Right atrium auricular region (tissue), 2 donors: ENCODE measurements around the gene PHYHD1. TPM values are rescaled to one million over a fixed set of nuclear protein-coding genes. Genes with fewer than 3 reads are reported as not detected.

ENCODE experiments used
- DNase-seq: peaks from one replicate; pipeline ENCODE4 v3.0.0-alpha.2; 2019; ENCODE audit warnings: low spot score
- H3K27ac ChIP-seq, 2 donors: fragments of 200-600 bp; sonication (generic); 1 replicate in 1 of 2; 2 replicates in 1 of 2; pipeline ENCODE4 v1.5.1; 2016 to 2019
- H3K27me3 ChIP-seq, 2 donors: fragments of 200-600 bp; sonication (generic); one replicate each; pipeline versions ENCODE4 v1.5.1 to v1.6.0; 2017 to 2019
- H3K36me3 ChIP-seq: fragments of 200-600 bp; sonication (generic); one replicate; pipeline ENCODE4 v1.5.1; 2016
- H3K4me1 ChIP-seq, 2 donors: fragments of 200-600 bp; sonication (generic); one replicate each; pipeline versions ENCODE4 v1.5.1 to v1.6.0; 2017 to 2019
- H3K4me3 ChIP-seq, 2 donors: fragments of 200-600 bp; sonication (generic); 1 replicate in 1 of 2; 2 replicates in 1 of 2; pipeline ENCODE4 v1.5.1; 2017 to 2019; ENCODE audit warnings: mild to moderate bottlenecking in 1 of 2, moderate library complexity in 1 of 2
- H3K9me3 ChIP-seq, 2 donors: fragments of 200-600 bp; sonication (generic); one replicate each; pipeline ENCODE4 v1.5.1; 2019
- total RNA-seq, 2 donors: library from RNA; depleted of rRNA; stranded (reverse); fragments of >200 nt; gene quantifications; one replicate each; pipeline ENCODE4 v1.1.0, GENCODE V29; 2016
- TF ChIP-seq, protein P1 (sequence below), 2 donors: fragments of 200-600 bp; sonication (generic); IDR thresholded peaks; one replicate each; pipeline ENCODE4 v1.5.1; 2019; ENCODE audit warnings: antibody characterized with exemption in 2 of 2

PHYHD1 gene
- total RNA-seq, 2 donors from 2014 or later, result 21.3 to 51.9 TPM

DNA sequence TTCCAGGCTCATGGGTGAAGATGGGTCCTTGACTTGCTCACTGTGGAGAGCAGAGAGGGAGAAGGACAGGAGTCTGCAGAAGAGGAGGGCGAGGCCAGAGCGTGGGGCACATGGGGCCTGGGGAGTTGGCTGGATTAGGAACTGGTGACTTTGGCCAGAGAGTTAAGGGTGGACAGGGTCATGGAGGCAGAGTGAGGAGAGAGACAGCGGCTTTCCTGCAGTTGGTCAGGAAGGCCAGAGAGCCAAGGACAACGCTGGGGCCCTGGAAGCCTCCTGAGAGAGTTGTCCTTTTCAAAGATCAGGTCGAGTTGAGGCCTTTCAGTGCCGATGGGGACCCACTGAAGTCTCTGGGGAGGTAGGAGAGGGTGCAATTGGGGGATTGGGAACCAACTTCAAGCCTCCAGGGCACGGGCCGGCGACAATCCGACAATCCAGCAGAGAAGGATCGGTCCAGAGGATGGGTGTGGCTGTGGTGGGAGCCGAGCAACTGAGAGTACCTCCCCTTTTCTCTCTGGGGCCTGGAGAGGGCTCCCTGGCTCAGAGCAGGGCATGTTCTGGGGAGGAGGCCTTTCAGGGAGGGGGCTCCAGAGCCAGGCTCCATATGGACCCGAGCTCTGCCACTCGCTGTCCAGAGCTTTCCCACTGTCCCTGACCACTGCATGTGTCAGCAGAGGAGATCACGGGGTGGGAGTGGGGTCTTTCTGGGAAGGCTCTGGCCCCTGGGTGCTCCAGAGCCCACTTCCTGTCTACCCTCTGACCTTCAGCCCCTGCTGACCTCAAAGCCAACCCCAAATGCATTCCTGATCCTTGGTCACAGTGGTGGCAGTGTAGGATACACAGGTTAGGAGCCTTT lies 7.5 kb upstream of the PHYHD1 start:
- peaks cover 6 to 89% of the 10 kb centered on the region in 2 donors for H3K4me1 ChIP-seq
- DNase-seq, result no peak
- H3K27ac ChIP-seq, result peak overlapping the region; percentile 75 to 86
- TF ChIP-seq, protein P1, sequence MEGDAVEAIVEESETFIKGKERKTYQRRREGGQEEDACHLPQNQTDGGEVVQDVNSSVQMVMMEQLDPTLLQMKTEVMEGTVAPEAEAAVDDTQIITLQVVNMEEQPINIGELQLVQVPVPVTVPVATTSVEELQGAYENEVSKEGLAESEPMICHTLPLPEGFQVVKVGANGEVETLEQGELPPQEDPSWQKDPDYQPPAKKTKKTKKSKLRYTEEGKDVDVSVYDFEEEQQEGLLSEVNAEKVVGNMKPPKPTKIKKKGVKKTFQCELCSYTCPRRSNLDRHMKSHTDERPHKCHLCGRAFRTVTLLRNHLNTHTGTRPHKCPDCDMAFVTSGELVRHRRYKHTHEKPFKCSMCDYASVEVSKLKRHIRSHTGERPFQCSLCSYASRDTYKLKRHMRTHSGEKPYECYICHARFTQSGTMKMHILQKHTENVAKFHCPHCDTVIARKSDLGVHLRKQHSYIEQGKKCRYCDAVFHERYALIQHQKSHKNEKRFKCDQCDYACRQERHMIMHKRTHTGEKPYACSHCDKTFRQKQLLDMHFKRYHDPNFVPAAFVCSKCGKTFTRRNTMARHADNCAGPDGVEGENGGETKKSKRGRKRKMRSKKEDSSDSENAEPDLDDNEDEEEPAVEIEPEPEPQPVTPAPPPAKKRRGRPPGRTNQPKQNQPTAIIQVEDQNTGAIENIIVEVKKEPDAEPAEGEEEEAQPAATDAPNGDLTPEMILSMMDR (IDR thresholded peaks at IDR 0.05), result no peak
- no peaks in the 10 kb centered on the region for H3K27me3 ChIP-seq
- H3K9me3 ChIP-seq, result no peaks in the 10 kb centered on the region
- H3K36me3 ChIP-seq, result peaks cover 50% of the 10 kb centered on the region
- peak overlapping the region in 1 of 2 donors; percentile 1 for H3K4me3 ChIP-seq

DNA sequence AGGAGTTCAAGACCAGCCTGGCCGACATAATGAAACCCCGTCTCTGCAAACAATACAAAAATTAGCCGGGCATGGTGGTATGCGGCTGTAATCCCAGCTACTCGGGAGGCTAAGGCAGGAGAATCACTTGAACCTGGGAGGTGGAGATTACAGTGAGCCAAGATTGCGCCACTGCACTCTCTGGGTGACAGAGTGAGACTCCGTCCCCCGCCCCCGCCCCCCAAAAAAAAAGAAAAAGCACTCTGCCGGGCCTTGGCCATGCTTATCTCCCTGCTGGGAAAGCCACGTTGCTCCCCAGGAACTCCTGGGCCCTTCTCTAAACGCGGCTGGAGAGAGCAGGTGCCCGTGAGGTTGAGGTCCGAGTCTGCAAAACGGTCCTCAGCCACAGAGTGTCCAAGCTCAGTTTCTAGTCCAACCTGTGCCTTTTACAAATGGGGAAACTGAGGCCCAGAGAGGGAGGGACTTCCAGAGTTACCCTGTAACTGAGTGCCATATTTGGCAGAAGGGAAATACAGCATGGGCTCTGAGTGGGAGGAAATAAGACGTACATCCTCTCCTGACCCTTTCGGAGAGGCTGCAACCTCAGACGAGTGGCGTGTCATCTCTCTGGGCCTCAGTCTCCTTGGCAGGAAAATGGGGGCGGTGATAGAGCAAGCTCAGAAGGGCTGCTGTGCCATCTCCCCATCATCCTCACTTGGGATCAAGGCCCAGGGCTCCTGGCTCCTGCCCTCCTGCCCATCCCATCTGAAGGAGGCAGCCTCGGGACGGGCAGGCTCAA lies 6.6 kb upstream of the PHYHD1 start:
- H3K27me3 ChIP-seq, result no peaks in the 10 kb centered on the region
- no peak for DNase-seq
- H3K36me3 ChIP-seq, result peaks cover 41% of the 10 kb centered on the region
- H3K9me3 ChIP-seq, result no peaks in the 10 kb centered on the region
- peaks cover 6 to 94% of the 10 kb centered on the region in 2 donors for H3K4me1 ChIP-seq
- H3K4me3 ChIP-seq, result no peak overlapping the region
- TF ChIP-seq, protein P1 (IDR thresholded peaks at IDR 0.05), result no peak
- peak overlapping the region; percentile 75 to 86 for H3K27ac ChIP-seq

DNA sequence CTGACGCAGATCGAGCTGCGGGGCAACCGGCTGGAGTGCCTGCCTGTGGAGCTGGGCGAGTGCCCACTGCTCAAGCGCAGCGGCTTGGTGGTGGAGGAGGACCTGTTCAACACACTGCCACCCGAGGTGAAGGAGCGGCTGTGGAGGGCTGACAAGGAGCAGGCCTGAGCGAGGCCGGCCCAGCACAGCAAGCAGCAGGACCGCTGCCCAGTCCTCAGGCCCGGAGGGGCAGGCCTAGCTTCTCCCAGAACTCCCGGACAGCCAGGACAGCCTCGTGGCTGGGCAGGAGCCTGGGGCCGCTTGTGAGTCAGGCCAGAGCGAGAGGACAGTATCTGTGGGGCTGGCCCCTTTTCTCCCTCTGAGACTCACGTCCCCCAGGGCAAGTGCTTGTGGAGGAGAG lies 4.6 kb upstream of the PHYHD1 start:
- Histone ChIP-seq H3K27ac (peak overlapping the region; percentile 83), H3K4me3 (peak overlapping the region in 1 of 2 donors; percentile 13), H3K9me3 (no peaks in the 10 kb centered on the region), H3K4me1 (peaks cover 0 to 94% of the 10 kb centered on the region in 2 donors), H3K36me3 (peaks cover 24% of the 10 kb centered on the region), H3K27me3 (no peaks in the 10 kb centered on the region)
- TF ChIP-seq, protein P1 (IDR thresholded peaks at IDR 0.05), result no peak
- peak; percentile 70 for DNase-seq

DNA sequence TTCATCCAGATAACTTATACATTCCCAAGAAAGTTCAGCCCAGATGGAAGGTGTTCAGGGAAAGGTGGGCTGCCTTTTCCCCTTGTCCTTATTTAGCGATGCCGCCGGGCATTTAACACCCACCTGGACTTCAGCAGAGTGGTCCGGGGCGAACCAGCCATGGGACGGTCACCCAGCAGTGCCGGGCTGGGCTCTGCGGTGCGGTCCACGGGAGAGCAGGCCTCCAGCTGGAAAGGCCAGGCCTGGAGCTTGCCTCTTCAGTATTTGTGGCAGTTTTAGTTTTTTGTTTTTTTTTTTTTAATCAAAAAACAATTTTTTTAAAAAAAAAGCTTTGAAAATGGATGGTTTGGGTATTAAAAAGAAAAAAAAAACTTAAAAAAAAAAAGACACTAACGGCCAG lies 4.0 kb upstream of the PHYHD1 start:
- DNase-seq, result no peak
- Histone ChIP-seq H3K4me3 (peak overlapping the region in 1 of 2 donors; percentile 13), H3K4me1 (peaks cover 0 to 94% of the 10 kb centered on the region in 2 donors), H3K27ac (peak overlapping the region; percentile 83), H3K36me3 (peaks cover 24% of the 10 kb centered on the region), H3K9me3 (no peaks in the 10 kb centered on the region), H3K27me3 (no peaks in the 10 kb centered on the region)
- TF ChIP-seq, protein P1 (IDR thresholded peaks at IDR 0.05), result no peak

DNA sequence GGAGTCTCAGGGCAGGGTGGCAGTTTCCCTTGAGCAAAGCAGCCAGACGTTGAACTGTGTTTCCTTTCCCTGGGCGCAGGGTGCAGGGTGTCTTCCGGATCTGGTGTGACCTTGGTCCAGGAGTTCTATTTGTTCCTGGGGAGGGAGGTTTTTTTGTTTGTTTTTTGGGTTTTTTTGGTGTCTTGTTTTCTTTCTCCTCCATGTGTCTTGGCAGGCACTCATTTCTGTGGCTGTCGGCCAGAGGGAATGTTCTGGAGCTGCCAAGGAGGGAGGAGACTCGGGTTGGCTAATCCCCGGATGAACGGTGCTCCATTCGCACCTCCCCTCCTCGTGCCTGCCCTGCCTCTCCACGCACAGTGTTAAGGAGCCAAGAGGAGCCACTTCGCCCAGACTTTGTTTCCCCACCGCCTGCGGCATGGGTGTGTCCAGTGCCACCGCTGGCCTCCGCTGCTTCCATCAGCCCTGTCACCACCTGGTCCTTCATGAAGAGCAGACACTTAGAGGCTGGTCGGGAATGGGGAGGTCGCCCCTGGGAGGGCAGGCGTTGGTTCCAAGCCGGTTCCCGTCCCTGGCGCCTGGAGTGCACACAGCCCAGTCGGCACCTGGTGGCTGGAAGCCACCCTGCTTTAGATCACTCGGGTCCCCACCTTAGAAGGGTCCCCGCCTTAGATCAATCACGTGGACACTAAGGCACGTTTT lies 3.5 kb upstream of the PHYHD1 start:
- peak; percentile 88 for DNase-seq
- no peaks in the 10 kb centered on the region for H3K9me3 ChIP-seq
- no peak overlapping the region for H3K4me3 ChIP-seq
- peaks cover 24% of the 10 kb centered on the region for H3K36me3 ChIP-seq
- TF ChIP-seq, protein P1 (IDR thresholded peaks at IDR 0.05), result no peak
- H3K27me3 ChIP-seq, result no peaks in the 10 kb centered on the region
- H3K4me1 ChIP-seq, result peaks cover 0 to 92% of the 10 kb centered on the region in 2 donors
- H3K27ac ChIP-seq, result peak overlapping the region; percentile 83
